Fibroblast of peridontal ligament (primary cell): ENCODE results near the gene NPC2.
A peak's percentile ranks its signal among the peaks of the same experiment; 100 is the strongest.
"Not testable (repeated sequence)": the region's sequence is repeated elsewhere in the genome, so short reads cannot be mapped to it uniquely, and the experiment has no call there.

Experiments used
- DNase-seq: peaks from one replicate; pipeline ENCODE4 v3.0.0-alpha.2; 2010; ENCODE audit errors: extremely low read depth

The NPC2 gene

DNA sequence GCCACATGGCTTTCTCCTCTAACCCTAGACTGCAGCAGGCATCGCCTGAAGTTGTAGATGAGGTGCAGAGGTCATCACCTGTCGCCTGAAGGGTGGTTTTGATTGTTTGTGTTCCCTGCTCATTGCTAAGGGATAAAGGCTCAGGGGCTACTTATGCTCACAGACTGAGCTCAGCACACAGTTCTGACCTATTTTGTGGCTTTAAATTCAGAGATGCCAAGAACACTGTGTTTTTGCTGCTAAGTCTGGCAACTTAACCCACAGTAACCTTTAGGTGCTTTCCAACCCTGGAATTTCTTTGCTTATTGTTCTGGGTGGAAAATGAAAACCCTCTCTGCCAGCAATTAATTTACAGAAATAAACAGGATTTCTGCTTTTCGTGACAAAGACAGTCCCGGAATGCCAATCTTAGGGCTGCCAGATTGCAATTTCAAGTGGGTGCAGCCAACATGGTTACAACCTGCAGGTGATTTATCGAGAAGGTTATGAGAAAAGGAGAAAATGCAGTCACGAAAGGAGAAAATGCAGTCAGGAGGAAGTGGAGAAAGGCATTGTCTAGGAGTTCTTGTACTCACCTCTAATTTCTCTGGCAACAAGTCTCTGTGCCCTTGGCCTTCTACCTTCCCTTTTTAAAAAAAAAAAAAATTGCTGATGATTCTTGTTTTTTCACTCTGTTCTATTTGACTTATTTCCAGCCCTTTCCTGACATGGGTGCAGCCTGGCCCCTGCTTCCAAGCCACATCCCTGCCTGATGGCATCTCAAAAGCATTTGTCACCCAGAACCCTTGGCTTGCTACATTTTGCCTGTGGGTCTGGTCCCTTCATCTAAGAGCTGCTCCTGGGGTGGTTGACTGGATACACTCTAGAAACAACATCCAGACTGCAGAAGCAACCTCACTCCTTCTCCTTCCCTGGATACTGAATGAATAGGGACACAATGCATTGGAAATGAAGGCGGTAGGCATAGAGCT, 23.3 kb downstream of the NPC2 start:
- DNase-seq = no peak

DNA sequence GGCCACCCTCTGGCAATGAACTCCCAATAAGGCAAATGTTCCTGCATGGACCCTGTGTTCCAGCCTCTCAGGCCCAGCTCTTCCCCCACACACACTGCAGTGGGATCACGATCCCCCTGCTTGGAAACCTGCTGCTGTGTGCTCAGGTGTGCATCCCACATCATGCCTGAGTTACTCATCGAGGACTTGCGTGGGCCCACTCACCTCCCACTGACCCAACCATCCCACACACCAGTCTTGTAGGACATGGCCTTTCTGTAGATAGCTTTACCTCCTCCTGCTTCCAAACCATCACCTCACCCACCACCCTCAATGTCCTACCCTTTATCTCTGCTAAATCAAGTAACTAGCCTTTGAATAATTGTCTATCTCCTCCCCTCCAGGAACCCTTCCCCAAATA, 24.6 kb downstream of the NPC2 start:
- DNase-seq = no peak

DNA sequence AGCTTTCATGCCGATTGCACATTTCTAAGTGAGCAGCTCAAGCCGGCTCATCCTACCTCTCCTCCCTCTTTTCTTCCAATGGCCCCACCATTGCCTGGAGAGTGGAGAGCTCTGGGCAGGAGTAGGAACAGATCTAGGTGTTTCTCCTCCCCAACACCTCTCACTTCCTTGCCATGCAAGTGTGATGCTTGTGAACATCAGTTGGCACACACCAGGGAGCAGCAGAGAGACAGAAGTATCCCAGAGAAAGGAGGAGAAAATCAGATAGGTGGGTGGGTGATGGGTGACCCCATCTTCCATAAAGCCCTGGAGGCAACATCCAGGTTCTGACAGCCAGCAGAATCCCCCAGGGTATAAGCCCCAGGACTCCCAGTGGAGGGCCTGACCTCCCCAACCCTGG, 27.8 kb downstream of the NPC2 start:
- no peak for DNase-seq

DNA sequence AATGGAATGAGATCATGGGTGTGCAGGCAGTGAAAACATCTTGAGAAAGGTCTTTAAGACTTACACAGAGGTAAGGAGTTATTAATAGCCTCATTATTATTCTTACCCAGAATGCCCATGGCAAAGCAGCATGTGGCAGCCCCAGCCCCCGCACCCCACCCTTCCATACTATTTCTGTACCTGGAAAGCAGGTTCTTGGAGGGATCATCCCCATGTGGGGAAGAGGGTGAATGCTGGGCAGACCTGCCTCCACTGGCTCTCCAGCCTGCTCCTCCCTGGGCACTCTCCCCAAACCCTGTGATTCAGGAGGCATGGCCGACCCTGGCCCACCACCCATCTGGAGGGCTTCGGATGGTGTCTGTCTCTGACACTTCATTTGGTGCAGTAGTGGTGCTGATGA, 28.3 kb downstream of the NPC2 start:
- no peak for DNase-seq

DNA sequence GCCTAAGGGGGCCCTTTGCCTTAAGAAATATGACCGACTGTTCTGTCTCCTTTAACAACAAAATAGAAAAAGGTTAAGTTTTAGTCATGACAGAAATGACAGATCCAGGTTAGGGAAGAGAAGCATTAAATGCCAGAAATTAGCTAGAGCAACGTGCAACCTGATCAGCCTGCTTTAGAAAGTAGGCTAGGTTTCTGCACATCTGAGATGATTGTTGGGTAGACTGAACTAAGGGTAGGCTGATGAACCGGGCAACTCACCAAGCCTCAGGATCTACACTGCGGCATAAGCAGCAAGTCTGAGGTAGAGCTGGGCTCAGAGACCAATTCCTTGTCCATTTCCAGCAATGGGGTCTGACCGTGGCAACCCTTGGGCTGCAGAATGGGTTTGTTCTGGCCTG, 29.4 kb downstream of the NPC2 start:
- no peak for DNase-seq

DNA sequence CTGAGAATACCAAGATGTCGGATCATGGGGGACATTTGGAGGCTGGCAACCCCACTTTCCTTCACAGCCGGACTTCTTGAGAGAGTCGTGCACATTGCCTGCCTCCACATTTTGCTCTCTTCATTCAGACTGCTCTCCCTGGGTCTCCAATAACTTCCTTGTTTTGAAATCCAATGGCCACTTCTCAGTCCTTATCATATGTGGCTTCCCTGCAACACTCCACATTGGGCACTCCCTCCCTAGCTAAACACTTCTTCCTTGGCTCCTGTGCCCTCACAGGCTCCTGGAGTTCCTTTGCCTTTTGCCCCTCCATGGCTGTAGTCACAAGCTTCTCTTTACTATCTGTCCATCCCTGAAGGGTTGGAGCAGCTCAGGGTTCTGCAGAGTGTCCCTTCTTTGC, 30.1 kb downstream of the NPC2 start:
- DNase-seq = no peak

DNA sequence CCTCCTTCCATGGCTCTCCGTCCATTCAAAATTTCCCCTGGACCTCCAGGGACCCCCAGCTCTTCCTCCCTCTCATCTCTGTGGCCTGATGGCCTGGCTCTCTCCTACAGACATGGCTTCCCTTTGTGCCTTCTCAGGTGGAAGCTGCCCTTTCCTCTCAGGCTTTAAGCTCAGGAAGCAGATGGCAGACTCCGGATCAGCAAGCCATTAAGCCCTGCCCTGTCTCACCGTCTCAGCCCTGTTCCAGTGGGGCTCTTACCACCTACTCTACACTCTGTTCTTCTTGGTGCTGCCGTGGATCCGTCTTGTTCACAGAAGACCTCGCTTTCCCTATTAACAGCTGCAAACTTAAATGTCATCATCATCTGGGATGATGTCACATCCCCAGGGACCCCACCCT, 33.1 kb downstream of the NPC2 start:
- no peak for DNase-seq

DNA sequence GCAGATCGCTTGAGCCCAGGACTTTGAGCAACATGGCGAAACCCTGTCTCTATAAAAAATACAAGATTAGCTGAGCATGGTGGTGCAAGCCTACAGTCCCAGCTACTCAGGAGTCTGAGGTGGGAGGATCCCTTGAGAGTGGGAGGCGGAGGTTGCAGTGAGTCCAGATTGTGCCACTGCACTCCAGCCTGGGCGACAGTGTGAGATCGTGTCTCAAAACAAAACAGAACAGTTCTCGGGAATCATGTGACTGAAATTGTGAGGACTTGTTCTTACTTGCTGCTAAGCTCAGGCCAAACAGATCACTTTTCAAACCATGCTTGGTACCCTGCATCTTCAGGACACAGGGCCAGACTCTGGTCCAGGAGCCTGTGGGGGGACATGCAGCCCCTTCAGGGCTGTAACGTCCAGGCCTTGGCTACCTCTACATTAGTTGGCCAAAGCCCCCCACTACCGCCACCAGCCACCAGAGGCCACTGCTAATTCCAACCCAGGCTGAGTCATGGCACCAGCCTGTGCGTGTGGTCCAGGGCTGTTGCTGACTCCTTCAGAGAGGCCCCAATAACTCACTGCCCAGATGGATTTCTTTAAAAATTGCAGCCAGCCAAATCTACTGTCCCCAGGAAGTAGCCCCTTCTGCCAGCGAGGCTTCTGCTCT, 33.7 kb downstream of the NPC2 start:
- peak; percentile 57 for DNase-seq

DNA sequence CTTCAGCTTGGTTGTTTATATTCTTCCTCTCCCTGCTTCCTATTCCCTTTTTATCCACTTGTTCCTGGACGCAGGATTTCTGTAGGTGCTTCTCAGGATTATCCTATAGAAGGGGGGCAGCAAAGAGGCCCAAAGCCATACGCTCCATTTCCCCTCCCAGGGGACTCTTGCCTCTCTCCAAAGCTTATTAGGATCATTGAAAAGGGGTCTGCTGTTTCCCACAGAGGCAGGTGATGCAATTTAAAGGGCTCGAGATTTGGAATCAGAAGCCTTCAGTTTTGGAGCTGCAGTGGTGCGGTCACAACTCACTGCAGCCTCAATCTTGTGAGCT, 35.6 kb downstream of the NPC2 start:
- DNase-seq = no peak

DNA sequence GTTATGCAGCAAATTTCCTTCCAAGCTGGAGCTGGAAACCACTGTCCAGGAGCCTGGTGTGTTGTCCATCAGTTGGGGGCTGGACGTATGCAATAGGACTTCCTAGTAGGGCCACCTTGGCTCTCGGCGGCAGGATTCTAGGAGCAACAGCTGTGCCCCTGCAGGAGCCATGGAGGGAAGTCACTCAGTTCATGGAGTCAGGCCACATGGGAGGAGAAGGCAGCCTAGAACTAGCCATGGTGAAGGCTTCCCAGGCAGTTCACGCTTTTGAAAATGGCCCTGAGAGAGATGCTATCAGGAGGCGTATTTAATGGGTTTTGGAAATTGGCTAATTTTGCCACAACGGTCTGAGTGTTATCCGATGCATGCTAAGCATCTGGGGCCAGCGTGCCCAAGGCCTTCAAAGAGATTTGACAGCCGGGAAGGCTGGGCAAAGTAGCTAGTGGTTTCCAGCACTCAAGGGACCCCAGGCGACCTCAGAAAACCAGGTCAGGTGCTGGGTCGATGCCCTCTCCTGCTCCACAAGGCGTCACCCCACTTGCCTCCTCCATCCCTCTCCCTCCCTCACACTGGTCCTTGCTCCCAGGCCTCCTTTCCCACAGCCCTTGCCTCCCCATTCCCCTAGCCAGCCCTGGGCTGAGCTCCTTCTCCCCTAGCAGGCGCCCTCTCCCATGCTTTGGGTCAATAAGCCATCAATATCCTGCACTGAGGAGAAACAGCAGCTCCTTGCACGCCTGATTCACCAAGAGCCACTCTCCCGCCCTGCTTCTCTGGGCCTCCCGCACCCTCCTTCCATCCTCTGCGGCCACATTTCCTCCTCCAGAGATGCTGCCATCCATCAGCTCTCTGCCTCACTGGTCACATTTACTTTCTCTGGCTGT, 36.2 kb downstream of the NPC2 start:
- DNase-seq = no peak

DNA sequence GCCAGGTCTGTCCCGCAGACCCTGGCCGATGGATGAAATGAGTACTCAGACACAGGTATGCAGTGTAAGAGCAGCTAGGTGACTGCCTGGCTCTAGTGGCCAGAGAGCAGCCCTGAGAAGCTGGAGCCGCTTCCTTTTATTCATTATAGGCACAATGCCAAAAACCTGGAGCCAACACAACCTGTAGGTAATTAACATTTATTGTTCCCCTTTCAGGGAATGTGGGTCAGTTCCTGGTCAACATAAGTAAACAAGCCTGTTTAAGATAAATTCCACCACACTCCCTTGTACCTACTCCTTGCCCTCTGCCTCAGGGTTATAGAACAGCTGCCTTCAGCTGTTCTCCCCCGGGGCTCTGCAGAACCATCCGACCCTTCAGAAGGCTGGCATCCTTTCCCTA, 38.7 kb downstream of the NPC2 start:
- DNase-seq = not testable (repeated sequence)

DNA sequence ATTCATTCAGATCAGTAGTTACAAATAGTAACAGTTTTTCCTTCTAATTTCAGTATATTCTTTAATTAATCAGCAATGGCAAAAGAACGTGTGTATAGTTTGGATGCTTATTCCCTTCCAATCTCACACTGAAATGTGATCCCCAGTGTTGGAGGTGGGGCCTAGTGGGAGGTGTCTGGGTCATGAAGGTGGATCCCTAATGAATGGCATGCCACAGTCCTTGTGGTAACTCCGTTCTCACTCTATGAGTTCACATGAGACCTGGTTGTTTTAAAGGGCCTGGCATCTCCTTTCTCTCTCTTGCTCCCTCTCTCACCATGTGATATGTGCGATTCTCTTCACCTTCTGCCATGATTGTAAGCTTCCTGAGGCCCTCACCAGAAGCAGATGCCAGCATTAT, 48.2 kb downstream of the NPC2 start:
- DNase-seq = no peak

DNA sequence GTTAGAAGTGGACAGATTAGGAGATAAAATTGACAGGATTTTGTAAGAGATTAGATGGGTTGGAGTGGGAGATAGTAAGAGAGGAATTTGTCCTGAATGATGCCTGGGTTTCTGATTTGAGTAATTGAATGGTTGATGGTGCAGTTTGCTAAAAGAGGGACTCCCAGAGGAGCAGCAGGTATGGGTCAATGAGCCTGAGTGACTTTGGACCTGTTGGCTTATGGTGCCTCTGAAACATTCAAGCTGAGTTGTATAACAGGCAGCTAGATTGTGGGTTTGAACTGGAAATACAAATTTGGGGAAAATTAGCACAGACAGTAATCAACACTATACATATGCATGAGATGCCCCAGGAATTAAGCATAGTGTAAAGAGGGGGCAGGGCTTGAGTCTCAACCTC, 50.3 kb downstream of the NPC2 start:
- DNase-seq = no peak

DNA sequence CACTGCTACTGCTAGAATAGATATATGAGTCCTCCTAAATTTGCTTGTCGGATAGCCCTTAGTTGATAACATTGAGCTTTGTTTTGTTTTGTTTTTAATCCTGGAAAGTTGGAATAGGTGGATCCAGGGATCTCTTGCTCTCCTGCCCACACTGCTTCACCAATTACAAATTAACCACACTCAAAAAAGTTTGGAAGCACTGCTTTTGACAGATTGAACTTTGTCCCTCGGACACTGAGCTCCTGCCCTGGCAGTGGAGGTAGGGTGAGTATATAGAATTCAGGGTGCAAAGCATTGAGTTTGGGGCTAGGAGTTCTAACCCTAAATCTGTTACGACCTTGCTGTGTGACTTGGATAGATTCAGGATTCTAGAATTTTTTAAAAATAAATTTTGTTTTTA, 52.0 kb downstream of the NPC2 start:
- DNase-seq = no peak

DNA sequence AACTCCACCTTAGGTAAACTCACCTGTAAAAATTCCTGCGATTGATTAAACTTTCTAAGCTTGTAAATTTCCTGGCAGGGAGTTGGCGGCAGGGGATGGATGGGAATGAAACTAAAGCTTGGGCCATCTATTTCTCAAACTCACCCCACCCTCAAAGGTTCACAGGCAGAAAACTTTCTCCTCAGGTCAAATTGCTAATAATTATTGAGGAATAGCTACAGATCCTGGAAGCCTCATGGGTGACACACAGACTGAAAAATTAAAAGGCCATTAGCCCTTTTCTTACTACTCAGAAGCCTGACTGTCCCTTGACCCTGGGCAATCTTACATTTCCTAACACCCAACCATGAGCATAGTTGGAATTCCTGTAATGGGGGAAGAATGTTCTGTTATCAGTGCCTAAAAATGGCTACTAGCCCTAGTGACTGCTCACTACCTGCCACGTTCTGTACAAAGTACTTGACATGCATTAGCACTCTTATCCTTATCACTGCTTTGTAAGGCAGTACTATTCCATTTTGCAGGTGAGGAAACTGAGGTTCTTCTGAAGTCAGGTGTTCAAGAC, 54.7 kb downstream of the NPC2 start:
- no peak for DNase-seq

DNA sequence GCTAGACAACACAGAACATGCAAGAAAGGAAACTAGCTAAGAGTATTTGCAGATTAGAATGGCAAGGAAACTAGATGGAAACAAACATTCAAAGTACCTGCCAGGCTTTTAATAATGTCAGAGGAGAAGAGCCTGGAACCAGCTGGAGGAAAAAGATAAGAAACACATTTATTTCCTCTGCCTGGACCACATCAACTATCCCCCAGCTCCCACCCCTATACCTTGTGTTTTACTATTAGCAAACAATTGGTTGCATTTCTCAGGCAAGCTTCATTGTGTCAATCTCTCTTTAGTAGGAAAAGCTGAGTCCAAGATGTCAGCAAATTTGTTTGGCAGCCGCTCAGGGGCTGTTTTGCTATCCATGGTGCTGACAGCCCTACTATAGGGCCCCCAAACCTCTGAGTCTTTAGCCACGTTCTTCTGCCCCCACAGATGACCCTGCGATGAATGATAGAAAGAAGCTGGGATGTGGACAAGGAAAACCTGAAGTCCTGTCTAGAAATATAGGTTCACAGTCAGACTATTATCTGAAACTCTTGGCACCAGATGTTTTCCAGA, 55.5 kb downstream of the NPC2 start:
- DNase-seq = peak; percentile 3

DNA sequence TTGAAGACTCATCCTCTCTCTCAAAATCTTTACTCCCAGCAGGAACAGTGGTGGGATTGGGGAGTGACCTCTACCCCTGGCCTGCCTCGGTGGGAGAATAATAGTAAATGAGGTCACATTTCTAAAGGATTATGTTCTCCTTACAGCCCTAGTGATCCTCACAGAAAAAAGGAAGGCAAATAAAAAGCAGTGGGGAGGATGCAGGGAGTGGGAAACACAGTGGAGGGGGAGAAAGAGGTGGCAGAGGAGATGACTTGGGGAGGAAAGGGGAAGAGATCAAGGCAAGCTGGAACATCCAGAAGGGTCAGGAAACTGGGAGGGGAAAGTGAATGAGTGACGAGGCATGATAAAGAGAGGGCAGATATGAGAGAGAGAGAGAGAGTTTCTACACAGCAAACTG, 58.8 kb downstream of the NPC2 start:
- no peak for DNase-seq

DNA sequence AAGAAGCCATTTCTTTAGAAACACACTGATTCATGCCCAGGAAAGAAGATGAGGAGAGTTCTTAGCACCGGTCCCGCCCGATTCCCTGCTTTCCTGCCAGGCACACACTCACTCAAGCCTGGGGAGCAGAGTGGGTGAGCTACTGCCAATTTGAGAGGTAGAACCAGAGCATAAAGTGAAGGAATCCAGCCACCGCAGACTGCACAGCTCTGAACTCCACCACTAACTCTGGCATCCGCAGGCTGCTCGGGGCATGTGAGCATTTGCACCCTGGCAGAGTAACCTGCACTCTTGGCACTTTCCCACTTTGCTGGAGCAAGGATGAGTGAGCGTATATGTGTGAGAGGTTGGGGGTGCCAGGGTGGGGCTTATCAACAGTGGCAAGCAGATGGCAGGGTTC, 63.1 kb downstream of the NPC2 start:
- DNase-seq = no peak
